BLaER1 treated with 17β-estradiol and CSF1 and Interleukin-3, amounts not matched to agents 10 nM and 100 nM (cell line): ENCODE results near the gene SF3A2.

Experiments
- H3K27ac ChIP-seq, 11 experiments: shearing (Covaris generic); formaldehyde crosslinking; 2 replicates each; pipeline ENCODE4 v1.8.1; 2022
- H3K27me3 ChIP-seq, 11 experiments: shearing (Covaris generic); formaldehyde crosslinking; 2 replicates each; pipeline ENCODE4 v1.8.1; 2022
- H3K36me3 ChIP-seq, 11 experiments: shearing (Covaris generic); formaldehyde crosslinking; 2 replicates each; pipeline ENCODE4 v1.8.1; 2022
- H3K4me1 ChIP-seq, 10 experiments: shearing (Covaris generic); formaldehyde crosslinking; 2 replicates each; pipeline ENCODE4 v1.8.1; 2022
- H3K4me2 ChIP-seq, 11 experiments: shearing (Covaris generic); formaldehyde crosslinking; 2 replicates each; pipeline ENCODE4 v1.8.1; 2022
- H3K4me3 ChIP-seq, 10 experiments: shearing (Covaris generic); formaldehyde crosslinking; 2 replicates each; pipeline ENCODE4 v1.8.1; 2022
- H3K9ac ChIP-seq, 11 experiments: shearing (Covaris generic); formaldehyde crosslinking; 2 replicates each; pipeline ENCODE4 v1.8.1; 2022
- H3K9me3 ChIP-seq, 11 experiments: shearing (Covaris generic); formaldehyde crosslinking; replicated peaks in 1 of 11; 2 replicates each; pipeline ENCODE4 v1.8.1; 2022
- H4K20me1 ChIP-seq, 11 experiments: shearing (Covaris generic); formaldehyde crosslinking; 2 replicates each; pipeline ENCODE4 v1.8.1; 2022
- Cebpa-rat ChIP-seq, 11 experiments: shearing (Covaris generic); IDR thresholded peaks; 2 replicates each; pipeline ENCODE4 v1.8.1; 2022

Gene SF3A2

DNA sequence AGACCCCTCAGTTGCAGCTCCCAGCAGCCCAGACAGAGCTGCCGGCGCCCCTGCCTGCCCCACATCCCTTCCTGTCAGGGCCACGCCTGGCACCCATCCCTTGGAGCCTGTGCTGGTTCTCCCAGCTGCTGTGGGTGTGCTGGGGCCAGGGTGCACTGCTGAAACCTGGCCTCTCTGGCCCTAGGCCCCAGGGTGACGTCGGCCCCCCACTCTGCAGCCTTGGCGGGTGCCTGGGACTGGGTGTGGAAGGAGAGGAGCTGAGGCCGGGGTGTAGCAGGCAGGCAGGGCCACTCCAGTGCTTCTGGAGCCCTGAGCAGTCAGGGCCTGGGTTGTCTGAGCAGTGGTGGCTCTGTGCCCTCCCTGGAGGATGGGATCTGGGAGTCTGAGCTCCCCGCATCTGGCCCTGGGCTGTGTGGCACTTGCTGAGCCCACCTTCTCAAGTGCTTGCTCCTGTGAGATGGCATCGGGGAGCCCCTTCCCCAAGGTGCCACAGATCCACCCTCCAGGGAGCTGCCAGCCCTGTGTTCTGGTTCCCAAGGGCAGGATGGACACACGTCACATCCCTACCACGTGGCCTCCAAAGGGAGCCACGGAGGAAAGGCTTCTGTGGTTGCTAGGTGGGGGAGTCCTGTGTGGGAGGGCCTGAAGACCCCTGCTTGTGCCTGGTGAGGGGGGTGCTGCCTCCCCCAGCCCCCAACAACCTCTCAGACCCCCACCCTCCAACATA is 5.7 kb upstream of the SF3A2 start:
- peak overlapping the region; percentile 6 to 94 (median 63); a peak in 21 of 22 replicates for H3K4me2 ChIP-seq
- H3K27me3 ChIP-seq, result no peaks in the 10 kb centered on the region
- H3K4me1 ChIP-seq, result peaks cover 52 to 93% (median 91%) of the 10 kb centered on the region in 10 experiments
- H3K36me3 ChIP-seq, result peaks cover 67 to 84% (median 79%) of the 10 kb centered on the region in 11 experiments
- no peak overlapping the region for H3K4me3 ChIP-seq
- peaks cover 83 to 98% (median 94%) of the 10 kb centered on the region in 11 experiments for H4K20me1 ChIP-seq
- no peaks in the 10 kb centered on the region for H3K9me3 ChIP-seq
- H3K9ac ChIP-seq, result peak overlapping the region in 10 of 11 experiments; percentile 15 to 67 (median 54); a peak in 17 of 22 replicates
- H3K27ac ChIP-seq, result peak overlapping the region in 7 of 11 experiments; percentile 16 to 60 (median 32); a peak in 10 of 22 replicates
- no peak for TF ChIP-seq Cebpa-rat (IDR thresholded peaks at IDR 0.05)

DNA sequence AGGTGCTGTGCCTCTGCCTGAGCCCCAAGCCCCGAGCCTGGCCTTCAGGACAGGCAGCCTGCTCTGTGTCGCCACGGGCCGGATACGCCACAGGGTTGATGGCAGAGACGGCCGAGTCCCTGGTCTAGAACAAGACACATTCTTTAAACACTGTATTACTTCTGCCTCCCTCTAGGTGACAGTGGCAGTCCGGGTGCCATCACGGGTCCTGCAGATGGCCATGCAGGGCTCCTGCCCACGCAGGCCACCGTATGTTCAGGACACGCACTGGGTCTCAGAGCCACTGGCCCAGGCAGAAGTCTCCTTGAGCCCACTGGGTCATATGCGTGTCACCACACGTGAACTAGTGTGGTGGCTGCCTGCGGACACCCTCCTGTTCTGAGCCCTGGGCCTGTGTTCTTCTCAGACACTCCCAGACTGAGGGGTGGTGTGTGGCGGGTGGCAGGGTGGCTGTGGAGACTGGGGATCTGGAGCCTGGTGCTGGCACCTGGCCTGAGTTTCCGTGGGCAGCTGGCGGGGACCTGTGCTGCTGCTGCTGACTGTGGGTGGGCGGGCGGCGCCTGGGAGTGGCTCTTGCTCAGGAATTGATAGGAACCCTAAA is 4.9 kb upstream of the SF3A2 start:
- Histone ChIP-seq H3K4me2 (peak overlapping the region; percentile 6 to 94 (median 63); a peak in 18 of 22 replicates), H3K36me3 (peaks cover 60 to 76% (median 72%) of the 10 kb centered on the region in 11 experiments), H3K4me3 (no peak overlapping the region), H3K27ac (peak overlapping the region in 7 of 11 experiments; percentile 16 to 60 (median 32); a peak in 9 of 22 replicates), H3K27me3 (no peaks in the 10 kb centered on the region), H3K9ac (peak overlapping the region in 9 of 11 experiments; percentile 20 to 67 (median 56); a peak in 14 of 22 replicates), H4K20me1 (peaks cover 76 to 90% (median 87%) of the 10 kb centered on the region in 11 experiments), H3K4me1 (peaks cover 52 to 86% (median 84%) of the 10 kb centered on the region in 10 experiments), H3K9me3 (no peaks in the 10 kb centered on the region)
- TF ChIP-seq Cebpa-rat (IDR thresholded peaks at IDR 0.05), result no peak

DNA sequence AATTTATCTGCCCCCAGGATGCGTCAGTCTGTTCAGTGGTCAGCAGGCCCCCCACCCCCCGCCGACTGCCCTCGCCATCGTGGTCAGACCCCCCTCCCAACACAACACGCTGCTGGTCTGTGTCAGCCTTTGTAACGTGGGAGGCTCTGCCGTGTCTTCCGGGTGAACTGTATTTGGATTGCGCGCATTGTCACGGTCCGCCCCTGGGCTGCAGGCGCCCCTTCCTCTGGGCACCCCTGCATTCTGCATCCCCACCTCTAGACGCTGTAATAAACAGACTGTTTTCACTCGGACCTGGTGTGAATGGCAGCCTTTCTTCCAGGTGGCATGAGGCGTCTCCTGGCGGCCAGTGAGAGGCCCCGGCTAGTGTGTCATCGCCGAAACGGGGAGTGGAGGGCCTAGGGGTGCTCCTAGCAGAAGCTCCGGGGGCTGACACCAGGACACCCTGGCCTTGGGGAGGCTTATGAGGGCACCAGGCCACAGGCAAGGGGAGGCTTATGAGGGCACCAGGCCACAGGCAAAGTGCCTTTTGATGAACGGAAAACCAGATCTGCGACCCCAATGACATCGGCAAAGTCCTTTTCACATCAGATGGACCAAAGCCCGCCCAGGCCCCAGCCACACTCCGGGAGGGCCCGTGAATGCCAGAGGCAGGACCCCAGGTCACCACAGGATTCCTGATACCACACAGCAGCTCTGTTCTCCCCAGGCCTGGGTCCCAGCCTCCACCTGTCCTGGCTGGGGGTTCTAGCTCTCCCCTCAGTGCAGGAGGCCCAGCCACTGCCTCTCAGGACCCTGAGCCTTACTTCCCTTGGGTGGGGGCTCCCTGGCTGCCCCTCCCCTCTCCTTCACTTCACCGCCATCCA is 4.1 kb upstream of the SF3A2 start:
- Histone ChIP-seq H3K9me3 (no peaks in the 10 kb centered on the region), H3K4me2 (peak overlapping the region in 10 of 11 experiments; percentile 95 to 100 (median 98); a peak in 17 of 22 replicates), H3K36me3 (peaks cover 57 to 73% (median 67%) of the 10 kb centered on the region in 11 experiments), H3K4me1 (peaks cover 51 to 82% (median 81%) of the 10 kb centered on the region in 10 experiments), H3K27me3 (no peaks in the 10 kb centered on the region), H3K9ac (peak overlapping the region in 9 of 11 experiments; percentile 1 to 98 (median 55); a peak in 14 of 22 replicates), H3K27ac (peak overlapping the region in 4 of 11 experiments; percentile 4 to 60 (median 39); a peak in 7 of 22 replicates), H3K4me3 (no peak overlapping the region), H4K20me1 (peaks cover 71 to 90% (median 83%) of the 10 kb centered on the region in 11 experiments)
- TF ChIP-seq Cebpa-rat (IDR thresholded peaks at IDR 0.05), result no peak

DNA sequence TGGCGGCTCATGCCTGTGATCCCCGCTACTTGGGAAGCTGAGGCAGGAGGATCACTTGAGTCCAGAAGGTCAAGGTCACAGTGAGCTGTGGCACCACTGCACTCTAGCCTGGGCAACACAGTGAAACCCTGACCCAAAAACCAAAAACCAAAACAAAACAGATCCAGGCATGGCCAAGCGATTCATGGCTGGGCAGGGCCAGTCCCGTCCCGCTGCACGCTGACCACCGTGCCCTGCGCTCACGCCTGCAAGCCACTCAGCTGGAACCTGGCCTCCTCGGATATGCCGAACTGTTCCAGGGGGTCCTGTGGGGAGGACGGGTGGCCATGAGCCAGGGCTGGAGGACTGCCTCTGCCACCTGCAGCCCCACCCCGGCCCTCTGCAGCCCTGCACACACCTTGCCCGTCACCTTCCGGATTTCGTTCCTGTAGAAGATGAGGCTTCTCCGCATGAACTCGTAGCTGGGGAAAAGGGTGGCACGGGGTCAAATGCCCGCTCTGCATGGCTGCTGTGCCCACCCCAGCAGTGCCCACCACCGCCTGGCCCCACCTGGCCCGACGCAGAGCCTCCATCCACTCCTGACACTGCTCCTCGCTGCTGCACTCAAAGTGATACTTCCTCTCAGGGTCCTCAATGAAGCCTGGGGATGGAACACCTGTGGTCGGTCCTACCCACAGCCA is 2.9 kb upstream of the SF3A2 start:
- Histone ChIP-seq H3K9ac (peak overlapping the region in 10 of 11 experiments; percentile 1 to 98 (median 58); a peak in 16 of 22 replicates), H3K36me3 (peaks cover 48 to 75% (median 67%) of the 10 kb centered on the region in 11 experiments), H3K9me3 (no peaks in the 10 kb centered on the region), H3K27ac (peak overlapping the region in 3 of 11 experiments; percentile 4 to 48 (median 25); a peak in 3 of 22 replicates), H3K4me3 (peak overlapping the region in 3 of 10 experiments; percentile 14 to 90 (median 81); a peak in 3 of 20 replicates), H3K4me2 (peak overlapping the region; percentile 95 to 100 (median 98)), H3K4me1 (peaks cover 53 to 82% (median 81%) of the 10 kb centered on the region in 10 experiments), H4K20me1 (peaks cover 71 to 90% (median 84%) of the 10 kb centered on the region in 11 experiments), H3K27me3 (no peaks in the 10 kb centered on the region)
- TF ChIP-seq Cebpa-rat (IDR thresholded peaks at IDR 0.05), result no peak

DNA sequence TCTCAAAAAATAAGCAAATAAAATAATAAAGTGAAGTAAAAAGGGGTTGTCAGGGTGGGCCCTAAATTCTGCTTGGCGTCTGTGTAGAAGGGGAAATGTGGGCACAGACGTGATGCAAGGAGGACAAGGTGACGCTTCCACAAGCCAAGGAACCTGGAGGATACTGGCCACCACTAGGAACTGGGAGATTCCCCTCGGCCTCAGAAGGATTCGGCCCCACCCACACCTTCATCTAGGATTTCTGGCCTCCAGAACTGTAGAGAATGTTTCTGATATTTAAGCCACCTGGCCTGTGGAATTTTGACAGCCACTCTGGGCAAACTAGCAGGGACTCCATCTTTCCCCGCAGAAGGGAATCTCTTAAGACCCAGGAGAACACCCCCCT is 1.6 kb upstream of the SF3A2 start:
- H3K27me3 ChIP-seq, result no peaks in the 10 kb centered on the region
- peaks cover 35 to 65% (median 55%) of the 10 kb centered on the region in 11 experiments for H3K36me3 ChIP-seq

DNA sequence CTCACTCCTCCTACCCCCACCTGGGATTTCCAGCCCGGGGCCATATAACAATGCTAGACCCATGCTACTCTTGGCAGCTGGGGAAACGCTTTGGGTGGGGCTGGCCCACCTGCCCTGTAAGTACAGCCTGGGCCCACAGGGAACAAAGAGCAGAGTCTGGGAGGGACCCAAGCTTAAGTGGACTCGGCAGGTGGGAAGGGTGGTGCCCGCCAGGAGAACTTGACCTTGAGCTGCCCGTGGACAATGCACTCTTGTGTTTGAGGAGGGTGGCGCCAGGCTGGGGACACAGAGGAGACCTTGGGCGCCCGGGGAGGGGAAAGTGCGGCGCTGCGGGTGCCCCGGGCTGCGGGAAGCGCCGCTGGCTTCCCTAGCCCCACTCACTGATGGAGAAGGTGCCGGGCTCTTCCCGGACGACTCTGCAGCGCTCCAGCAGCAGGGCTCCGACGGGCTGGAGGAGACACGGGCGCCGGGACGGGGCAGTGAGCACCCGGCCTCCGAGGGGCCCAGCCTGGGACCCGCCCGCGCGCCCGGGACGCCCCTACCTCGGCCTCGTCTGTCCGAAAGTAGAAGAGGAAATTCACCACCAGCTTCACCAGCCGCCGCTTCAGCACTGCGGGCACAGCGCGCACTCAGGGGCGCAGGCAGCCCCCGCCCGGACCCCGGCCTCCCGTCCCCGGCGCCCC is 1.1 kb upstream of the SF3A2 start:
- H3K36me3 ChIP-seq, result peaks cover 30 to 65% (median 51%) of the 10 kb centered on the region in 11 experiments
- TF ChIP-seq Cebpa-rat (IDR thresholded peaks at IDR 0.05), result no peak

More for the DNA sequence above, 1.6 kb upstream of the SF3A2 start:
- H3K9me3 ChIP-seq, result no peaks in the 10 kb centered on the region
- H3K4me3 ChIP-seq, result peak overlapping the region; percentile 81 to 95 (median 90)
- peaks cover 70 to 90% (median 85%) of the 10 kb centered on the region in 11 experiments for H4K20me1 ChIP-seq
- no peak for TF ChIP-seq Cebpa-rat (IDR thresholded peaks at IDR 0.05)
- peaks cover 60 to 82% (median 78%) of the 10 kb centered on the region in 10 experiments for H3K4me1 ChIP-seq
- H3K4me2 ChIP-seq, result peak overlapping the region; percentile 95 to 100 (median 98)
- H3K27ac ChIP-seq, result peak overlapping the region; percentile 15 to 99 (median 94); a peak in 20 of 22 replicates
- peak overlapping the region; percentile 89 to 98 (median 94) for H3K9ac ChIP-seq

DNA sequence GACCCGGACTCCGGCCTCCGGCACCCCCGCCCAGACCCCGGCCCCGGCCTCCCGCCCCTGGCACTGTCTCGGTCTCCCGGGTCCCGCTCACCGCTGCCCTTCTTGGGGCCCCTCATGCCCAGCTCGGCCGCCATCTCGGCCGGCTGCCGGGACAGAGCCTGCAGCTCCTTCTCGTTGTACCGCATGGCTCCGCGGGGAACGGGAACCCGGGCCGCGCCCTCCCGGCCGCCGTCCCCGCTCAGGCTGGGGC is 635 bp upstream of the SF3A2 start:
- H3K36me3 ChIP-seq, result peaks cover 25 to 65% (median 50%) of the 10 kb centered on the region in 11 experiments
- peaks cover 70 to 90% (median 85%) of the 10 kb centered on the region in 11 experiments for H4K20me1 ChIP-seq
- H3K4me2 ChIP-seq, result peak overlapping the region in 10 of 11 experiments; percentile 96 to 100 (median 98); a peak in 18 of 22 replicates
- no peak for TF ChIP-seq Cebpa-rat (IDR thresholded peaks at IDR 0.05)
- peaks cover 66 to 82% (median 78%) of the 10 kb centered on the region in 10 experiments for H3K4me1 ChIP-seq
- no peaks in the 10 kb centered on the region for H3K27me3 ChIP-seq
- no peaks in the 10 kb centered on the region for H3K9me3 ChIP-seq
- H3K27ac ChIP-seq, result peak overlapping the region; percentile 66 to 99 (median 94); a peak in 20 of 22 replicates
- peak overlapping the region; percentile 89 to 98 (median 94) for H3K9ac ChIP-seq
- peak overlapping the region; percentile 81 to 95 (median 90) for H3K4me3 ChIP-seq

More for the DNA sequence above, 1.1 kb upstream of the SF3A2 start:
- Histone ChIP-seq H3K4me1 (peaks cover 66 to 82% (median 78%) of the 10 kb centered on the region in 10 experiments), H4K20me1 (peaks cover 70 to 90% (median 85%) of the 10 kb centered on the region in 11 experiments), H3K27ac (peak overlapping the region; percentile 15 to 99 (median 94); a peak in 21 of 22 replicates), H3K9me3 (no peaks in the 10 kb centered on the region), H3K4me2 (peak overlapping the region; percentile 95 to 100 (median 98)), H3K9ac (peak overlapping the region; percentile 89 to 98 (median 94)), H3K4me3 (peak overlapping the region; percentile 81 to 95 (median 90)), H3K27me3 (no peaks in the 10 kb centered on the region)
